NCI-H2081 treated with DMSO at 0.1 percent for 48 hours (cell line): Measurements from ENCODE around the gene REPS1.
"Not testable (repeated sequence)": the region's sequence is repeated elsewhere in the genome, so short reads cannot be mapped to it uniquely, and the experiment has no call there.

ENCODE experiments used
- DNase-seq: peaks from one replicate; lab custom pipeline; 2025; lab: John Stamatoyannopoulos, UW

REPS1 gene

GRCh38 chr6:138987643-138988468 is at the start of gene REPS1:
Gene REPS1, minus strand, starts transcription at chr6:138988253. Its CDS starts 571 bp downstream, at chr6:138987682.
- DNase-seq = no peak

- no peak for DNase-seq
These were observed 49.4 kb upstream of the REPS1 start for GRCh38 chr6:139037490-139037889.

GRCh38 chr6:139030228-139030963 is 42.3 kb upstream of the REPS1 start:
- DNase-seq = no peak

GRCh38 chr6:139029470-139030227 is 41.6 kb upstream of the REPS1 start:
- DNase-seq = no peak

GRCh38 chr6:139028658-139029469 is 40.8 kb upstream of the REPS1 start, which contains the start of gene ABRACL:
Gene ABRACL, plus strand, starts transcription at chr6:139028745. Its CDS starts 5,416 bp downstream, at chr6:139034161.
- DNase-seq = no peak

GRCh38 chr6:139028215-139028657 is 40.2 kb upstream of the REPS1 start:
- peak; percentile 66 for DNase-seq

- peak; percentile 52 for DNase-seq
These were observed 39.6 kb upstream of the REPS1 start for GRCh38 chr6:139027620-139028182.

GRCh38 chr6:139025416-139025815 is 37.4 kb upstream of the REPS1 start:
- DNase-seq = not testable (repeated sequence)

- DNase-seq = no peak
These were observed 32.6 kb upstream of the REPS1 start for GRCh38 chr6:139020689-139021088.

GRCh38 chr6:139019722-139020121 is 31.7 kb upstream of the REPS1 start:
- DNase-seq = no peak

GRCh38 chr6:139017227-139017626 is 29.2 kb upstream of the REPS1 start:
- DNase-seq = no peak

GRCh38 chr6:139016337-139017213 is 28.5 kb upstream of the REPS1 start:
- DNase-seq = no peak

- no peak for DNase-seq
These were observed 26.9 kb upstream of the REPS1 start for GRCh38 chr6:139014945-139015344.

- DNase-seq = no peak
These were observed 25.2 kb upstream of the REPS1 start for GRCh38 chr6:139013185-139013800.

GRCh38 chr6:139011980-139012379 is 23.9 kb upstream of the REPS1 start:
- DNase-seq = no peak

- DNase-seq = no peak
These were observed 22.6 kb upstream of the REPS1 start for GRCh38 chr6:139010674-139011073.

GRCh38 chr6:139008117-139008516 is 20.1 kb upstream of the REPS1 start:
- DNase-seq = no peak

GRCh38 chr6:139007428-139007827 is 19.4 kb upstream of the REPS1 start:
- no peak for DNase-seq

- no peak for DNase-seq
These were observed 18.4 kb upstream of the REPS1 start for GRCh38 chr6:139006477-139006876.

- no peak for DNase-seq
These were observed 15.7 kb upstream of the REPS1 start for GRCh38 chr6:139003751-139004150.
